ENCODE results near the gene MBD2.

The MBD2 gene

DNA sequence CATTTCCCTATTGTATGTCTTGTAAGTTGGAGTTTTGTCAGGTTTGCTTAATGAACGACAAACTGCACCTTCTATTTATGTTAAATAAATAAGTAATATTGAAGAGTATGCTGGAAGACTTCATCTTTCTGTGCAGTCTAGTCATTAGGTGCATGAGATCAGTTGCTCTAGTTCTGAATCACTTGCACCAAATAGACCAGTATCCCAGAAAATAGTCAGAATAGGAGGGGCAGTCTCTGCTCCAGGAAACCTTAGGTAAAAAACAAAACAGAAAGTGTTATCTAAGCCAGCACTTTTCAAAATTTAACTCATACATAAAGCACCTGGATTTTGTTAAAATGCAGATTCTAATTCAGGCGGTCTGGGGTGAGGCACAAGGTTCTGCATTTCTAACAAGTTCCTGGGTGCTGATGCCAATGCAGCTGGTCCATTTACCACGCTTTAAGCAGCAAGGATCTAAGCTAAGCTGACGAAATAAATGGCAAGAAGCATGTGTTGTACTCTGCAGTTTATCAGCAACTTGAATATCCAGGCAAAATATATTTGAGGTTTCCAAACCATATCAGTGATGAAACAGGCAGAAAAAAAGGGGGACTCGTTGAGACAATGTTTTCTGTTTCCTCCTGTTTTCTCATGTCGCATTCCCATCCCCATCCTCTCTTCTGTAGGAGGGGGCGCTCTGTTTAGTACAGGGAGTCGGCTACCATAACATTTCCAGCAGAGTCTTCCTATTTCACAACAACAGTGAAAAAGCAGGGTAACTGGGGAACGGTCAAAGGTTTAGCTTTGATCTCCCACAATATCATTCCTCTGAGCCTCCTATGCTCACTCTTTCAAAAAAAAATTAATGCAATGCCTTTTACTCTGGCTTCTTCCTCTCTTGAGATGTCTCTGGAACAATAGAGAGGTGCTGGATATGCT is 106.4 kb downstream of the MBD2 start:
- DNase-seq (ENCODE audit: low read depth): no peak
- TF ChIP-seq, protein P1, sequence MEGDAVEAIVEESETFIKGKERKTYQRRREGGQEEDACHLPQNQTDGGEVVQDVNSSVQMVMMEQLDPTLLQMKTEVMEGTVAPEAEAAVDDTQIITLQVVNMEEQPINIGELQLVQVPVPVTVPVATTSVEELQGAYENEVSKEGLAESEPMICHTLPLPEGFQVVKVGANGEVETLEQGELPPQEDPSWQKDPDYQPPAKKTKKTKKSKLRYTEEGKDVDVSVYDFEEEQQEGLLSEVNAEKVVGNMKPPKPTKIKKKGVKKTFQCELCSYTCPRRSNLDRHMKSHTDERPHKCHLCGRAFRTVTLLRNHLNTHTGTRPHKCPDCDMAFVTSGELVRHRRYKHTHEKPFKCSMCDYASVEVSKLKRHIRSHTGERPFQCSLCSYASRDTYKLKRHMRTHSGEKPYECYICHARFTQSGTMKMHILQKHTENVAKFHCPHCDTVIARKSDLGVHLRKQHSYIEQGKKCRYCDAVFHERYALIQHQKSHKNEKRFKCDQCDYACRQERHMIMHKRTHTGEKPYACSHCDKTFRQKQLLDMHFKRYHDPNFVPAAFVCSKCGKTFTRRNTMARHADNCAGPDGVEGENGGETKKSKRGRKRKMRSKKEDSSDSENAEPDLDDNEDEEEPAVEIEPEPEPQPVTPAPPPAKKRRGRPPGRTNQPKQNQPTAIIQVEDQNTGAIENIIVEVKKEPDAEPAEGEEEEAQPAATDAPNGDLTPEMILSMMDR (IDR thresholded peaks at IDR 0.05; ENCODE audit: low read depth, low read length, missing control alignments): no peak
- H3K4me3 ChIP-seq (ENCODE audit: low read depth, low read length): no peak overlapping the region

DNA sequence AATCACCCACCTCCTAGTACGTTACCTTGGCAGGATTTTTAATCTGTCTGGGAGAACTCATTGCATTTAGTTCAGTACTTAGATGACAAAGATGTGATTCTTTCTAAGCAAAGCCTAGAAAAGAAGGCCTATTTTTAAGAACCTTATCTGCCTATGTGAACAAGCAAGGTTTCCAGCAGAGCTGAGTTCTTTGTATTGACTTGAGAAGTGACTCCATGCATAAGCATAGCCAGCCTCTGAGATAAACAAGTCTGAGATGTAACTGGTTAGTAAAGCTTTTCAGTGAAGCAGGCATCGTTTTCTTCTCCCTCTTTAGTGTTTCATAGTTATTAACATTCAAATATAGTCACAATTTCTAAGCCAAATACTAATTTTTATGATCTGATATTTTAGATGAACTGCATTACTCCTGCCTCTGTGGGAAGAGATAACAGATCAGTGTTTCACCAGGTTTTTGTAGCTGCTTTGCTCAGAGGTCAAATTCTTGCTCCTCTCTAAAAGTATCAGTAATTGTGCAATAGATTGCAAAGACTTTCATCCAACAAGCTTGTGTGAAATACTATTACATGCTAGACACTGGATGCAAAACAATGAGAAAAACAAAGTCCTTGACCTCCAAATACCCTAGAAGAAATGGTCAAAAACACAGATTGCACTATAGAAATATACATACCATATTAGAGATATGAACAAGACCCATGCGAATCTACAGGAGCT is 107.8 kb downstream of the MBD2 start:
- TF ChIP-seq, protein P1 (IDR thresholded peaks at IDR 0.05; ENCODE audit: low read depth, low read length, missing control alignments): no peak
- no peak overlapping the region for H3K4me3 ChIP-seq (ENCODE audit: low read depth, low read length)
- DNase-seq (ENCODE audit: low read depth): no peak

DNA sequence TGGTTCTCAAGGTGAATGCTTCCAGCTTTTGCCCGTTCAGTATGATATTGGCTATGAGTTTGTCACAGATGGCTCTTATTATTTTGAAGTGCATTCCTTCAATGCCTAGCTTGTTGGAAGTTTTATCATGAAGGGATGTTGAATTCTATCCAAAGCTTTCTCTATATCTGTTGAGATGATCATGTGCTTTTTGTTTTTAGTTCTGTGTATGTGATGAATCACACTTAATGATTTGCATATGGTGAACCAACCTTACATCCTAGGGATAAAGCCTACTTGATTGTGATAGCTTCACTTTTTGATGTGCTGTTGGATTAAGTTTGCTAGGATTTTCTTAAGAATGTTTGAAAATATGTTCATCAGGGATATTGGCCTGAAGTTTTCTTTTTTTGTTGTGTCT is 112.1 kb downstream of the MBD2 start:
- DNase-seq (ENCODE audit: low read depth): no peak
- no peak overlapping the region for H3K4me3 ChIP-seq (ENCODE audit: low read depth, low read length)
- TF ChIP-seq, protein P1 (IDR thresholded peaks at IDR 0.05; ENCODE audit: low read depth, low read length, missing control alignments): no peak

DNA sequence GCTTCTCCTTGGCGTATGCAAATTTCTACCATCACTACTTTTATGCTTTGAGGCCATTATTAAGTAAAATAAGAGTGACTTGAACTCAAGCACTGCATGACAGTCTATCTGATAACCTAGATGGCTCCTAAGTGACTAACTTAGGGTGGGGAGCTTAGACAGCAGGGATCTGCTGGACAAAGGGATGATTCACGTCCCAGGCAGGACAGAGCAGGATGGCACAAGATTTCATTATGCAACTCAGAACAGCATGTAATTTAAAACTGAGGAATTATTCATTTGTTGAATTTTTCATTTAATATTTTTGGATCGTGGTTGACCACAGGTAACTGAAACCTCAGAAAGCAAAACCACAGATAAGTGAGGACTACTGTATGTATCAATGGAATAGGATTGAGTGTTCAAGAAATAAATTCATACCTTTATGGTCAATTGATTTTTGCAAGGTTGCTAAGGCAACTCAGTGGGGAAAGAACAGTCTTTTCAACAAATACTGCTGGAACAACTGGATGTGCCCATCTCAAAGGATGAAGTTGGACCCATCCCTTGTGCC is 115.3 kb downstream of the MBD2 start:
- H3K4me3 ChIP-seq (ENCODE audit: low read depth, low read length): no peak overlapping the region
- DNase-seq (ENCODE audit: low read depth): no peak
- TF ChIP-seq, protein P1 (IDR thresholded peaks at IDR 0.05; ENCODE audit: low read depth, low read length, missing control alignments): no peak

DNA sequence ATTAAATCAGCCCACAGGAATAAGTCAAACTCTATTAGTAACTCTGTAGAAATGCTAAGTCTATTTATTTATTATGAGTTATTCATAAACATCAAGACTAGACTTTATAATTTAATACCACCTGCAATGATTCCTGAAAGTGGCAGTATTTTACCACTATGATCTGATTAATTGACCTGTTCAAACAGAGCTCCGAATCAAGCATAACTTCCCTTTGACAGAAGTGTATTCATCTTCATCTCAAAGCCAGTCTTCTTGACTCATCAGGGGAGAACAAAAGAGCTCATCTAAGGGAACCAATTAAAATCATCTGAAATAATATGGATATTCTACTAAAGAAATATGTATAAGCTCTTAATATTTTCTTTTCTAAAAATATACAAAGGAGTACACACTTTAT is 122.3 kb downstream of the MBD2 start:
- no peak for DNase-seq (ENCODE audit: low read depth)
- TF ChIP-seq, protein P1 (IDR thresholded peaks at IDR 0.05; ENCODE audit: low read depth, low read length, missing control alignments): no peak
- H3K4me3 ChIP-seq (ENCODE audit: low read depth, low read length): no peak overlapping the region

Data from GM12864 (cell line).